Fibroblast of lung (primary cell): ENCODE data around the gene SPINK5. TPM values are rescaled to one million over a fixed set of nuclear protein-coding genes. Genes with fewer than 3 reads are reported as not detected.

Experiments
- DNase-seq, 2 donors: peaks; one replicate each; pipeline versions ENCODE4 v3.0.0 to v3.0.0-alpha.2; 2010; ENCODE audit warnings: low read depth in 2 of 2
- H2AFZ ChIP-seq: 2 replicates; pipeline ENCODE4 v1.5.1; 2012; ENCODE audit warnings: low read length, control low read depth, inconsistent platforms
- H3K27ac ChIP-seq: 2 replicates; pipeline ENCODE4 v1.5.1; 2011; ENCODE audit warnings: low read length, control low read depth; ENCODE audit not compliant: insufficient read depth
- H3K27me3 ChIP-seq: 2 replicates; pipeline ENCODE4 v1.5.1; 2011; ENCODE audit warnings: mild to moderate bottlenecking, low read length; ENCODE audit not compliant: control insufficient read depth, insufficient read depth
- H3K36me3 ChIP-seq: 2 replicates; pipeline ENCODE4 v1.5.1; 2011; ENCODE audit warnings: low read length; ENCODE audit not compliant: control insufficient read depth, insufficient read depth
- H3K4me1 ChIP-seq: 2 replicates; pipeline ENCODE4 v1.5.1; 2011; ENCODE audit warnings: low read length; ENCODE audit not compliant: control insufficient read depth, insufficient read depth; ENCODE audit errors: extremely low read depth
- H3K4me2 ChIP-seq: 2 replicates; pipeline ENCODE4 v1.5.1; 2011; ENCODE audit warnings: low read length, control low read depth; ENCODE audit not compliant: insufficient read depth; ENCODE audit errors: extremely low read depth
- H3K4me3 ChIP-seq, 4 experiments: fragments of 200-600 bp in 1 of 4; sonication (generic) in 1 of 4; replicated peaks in 1 of 4; 2 replicates each; pipeline ENCODE4 v1.5.1; 2011 to 2016; ENCODE audit warnings: low read length in 4 of 4, low read depth in 3 of 4, mild to moderate bottlenecking in 3 of 4, control low read depth in 2 of 4, inconsistent platforms in 1 of 4, mixed read lengths in 1 of 4; ENCODE audit not compliant: insufficient read depth in 1 of 4; ENCODE audit errors: control extremely low read depth in 1 of 4
- H3K79me2 ChIP-seq: 2 replicates; pipeline ENCODE4 v1.5.1; 2012; ENCODE audit warnings: mild to moderate bottlenecking, low read length, inconsistent platforms; ENCODE audit not compliant: control insufficient read depth, insufficient read depth
- H3K9ac ChIP-seq: 2 replicates; pipeline ENCODE4 v1.5.1; 2011; ENCODE audit warnings: mild to moderate bottlenecking, low read length, control low read depth; ENCODE audit not compliant: insufficient read depth
- H3K9me3 ChIP-seq: 2 replicates; pipeline ENCODE4 v1.5.1; 2012; ENCODE audit warnings: low read depth, low read length; ENCODE audit not compliant: control insufficient read depth, insufficient read depth
- H4K20me1 ChIP-seq: 2 replicates; pipeline ENCODE4 v1.5.1; 2011; ENCODE audit warnings: low read length; ENCODE audit not compliant: control insufficient read depth, insufficient read depth; ENCODE audit errors: extremely low read depth
- EZH2 ChIP-seq: IDR thresholded peaks from 2 replicates; pipeline ENCODE4 v1.5.1; 2012; ENCODE audit warnings: low read length, control low read depth, mild to moderate bottlenecking; ENCODE audit errors: missing control alignments
- polyA plus RNA-seq, 2 donors: library from polyadenylated mRNA; depleted of rRNA in 1 of 2; stranded (reverse) in 1 of 2; unstranded in 1 of 2; fragments of >200 nt; gene quantifications; 2 replicates each; pipeline ENCODE4 v1.2.1, GENCODE V29; 2011 to 2012; ENCODE audit warnings: missing spikeins in 1 of 2
- total RNA-seq: library from RNA; depleted of rRNA; stranded (reverse); fragments of >200 nt; gene quantifications from 2 replicates; pipeline ENCODE4 v1.2.1, GENCODE V29; 2014
- TF ChIP-seq, protein P1 (sequence below), 2 donors: IDR thresholded peaks in 1 of 2; conservative IDR thresholded peaks in 1 of 2; 1 replicate in 1 of 2; 2 replicates in 1 of 2; pipeline ENCODE4 v1.5.1; 2011 to 2012; ENCODE audit warnings: low read length in 2 of 2, control low read depth in 1 of 2, inconsistent platforms in 1 of 2, low read depth in 1 of 2, mild to moderate bottlenecking in 1 of 2

The SPINK5 gene
- total and polyA plus RNA-seq, 2 donors (not counting 1 experiment from before 2014, with no cell fraction given) = not detected

DNA sequence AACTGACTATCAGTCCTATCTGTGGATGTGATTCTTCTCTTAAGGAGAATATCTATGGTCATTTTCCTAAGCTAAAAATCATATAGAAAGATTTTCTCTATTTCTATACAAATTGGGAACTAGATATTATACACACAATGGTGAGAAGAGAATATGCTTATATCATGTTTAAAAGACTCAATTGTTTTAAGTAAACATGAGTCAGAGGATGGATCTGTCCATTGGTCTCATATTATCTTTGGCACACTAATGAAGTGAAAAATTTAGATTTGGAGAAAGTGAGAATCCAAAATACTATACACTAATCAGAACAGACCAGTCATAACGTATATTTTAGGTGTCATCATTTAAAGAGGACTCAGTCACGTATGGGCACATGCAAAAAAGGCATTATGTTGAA is 88.1 kb downstream of the SPINK5 start:
- Histone ChIP-seq H3K79me2 (no peaks in the 10 kb centered on the region), H3K27me3 (no peaks in the 10 kb centered on the region), H3K9me3 (no peaks in the 10 kb centered on the region), H4K20me1 (no peaks in the 10 kb centered on the region), H3K36me3 (no peaks in the 10 kb centered on the region), H2AFZ (no peak overlapping the region), H3K4me3 (no peak overlapping the region), H3K4me1 (no peaks in the 10 kb centered on the region), H3K27ac (no peak overlapping the region), H3K4me2 (no peak overlapping the region), H3K9ac (no peak overlapping the region)
- no peak for DNase-seq
- TF ChIP-seq, protein P1, sequence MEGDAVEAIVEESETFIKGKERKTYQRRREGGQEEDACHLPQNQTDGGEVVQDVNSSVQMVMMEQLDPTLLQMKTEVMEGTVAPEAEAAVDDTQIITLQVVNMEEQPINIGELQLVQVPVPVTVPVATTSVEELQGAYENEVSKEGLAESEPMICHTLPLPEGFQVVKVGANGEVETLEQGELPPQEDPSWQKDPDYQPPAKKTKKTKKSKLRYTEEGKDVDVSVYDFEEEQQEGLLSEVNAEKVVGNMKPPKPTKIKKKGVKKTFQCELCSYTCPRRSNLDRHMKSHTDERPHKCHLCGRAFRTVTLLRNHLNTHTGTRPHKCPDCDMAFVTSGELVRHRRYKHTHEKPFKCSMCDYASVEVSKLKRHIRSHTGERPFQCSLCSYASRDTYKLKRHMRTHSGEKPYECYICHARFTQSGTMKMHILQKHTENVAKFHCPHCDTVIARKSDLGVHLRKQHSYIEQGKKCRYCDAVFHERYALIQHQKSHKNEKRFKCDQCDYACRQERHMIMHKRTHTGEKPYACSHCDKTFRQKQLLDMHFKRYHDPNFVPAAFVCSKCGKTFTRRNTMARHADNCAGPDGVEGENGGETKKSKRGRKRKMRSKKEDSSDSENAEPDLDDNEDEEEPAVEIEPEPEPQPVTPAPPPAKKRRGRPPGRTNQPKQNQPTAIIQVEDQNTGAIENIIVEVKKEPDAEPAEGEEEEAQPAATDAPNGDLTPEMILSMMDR (conservative IDR thresholded peaks at IDR 0.05 in 1 of 2, IDR thresholded peaks at IDR 0.05 in 1 of 2; ENCODE audit: low read depth in 1 of 2, low read length in 2 of 2) = no peak
- no peak for TF ChIP-seq EZH2

DNA sequence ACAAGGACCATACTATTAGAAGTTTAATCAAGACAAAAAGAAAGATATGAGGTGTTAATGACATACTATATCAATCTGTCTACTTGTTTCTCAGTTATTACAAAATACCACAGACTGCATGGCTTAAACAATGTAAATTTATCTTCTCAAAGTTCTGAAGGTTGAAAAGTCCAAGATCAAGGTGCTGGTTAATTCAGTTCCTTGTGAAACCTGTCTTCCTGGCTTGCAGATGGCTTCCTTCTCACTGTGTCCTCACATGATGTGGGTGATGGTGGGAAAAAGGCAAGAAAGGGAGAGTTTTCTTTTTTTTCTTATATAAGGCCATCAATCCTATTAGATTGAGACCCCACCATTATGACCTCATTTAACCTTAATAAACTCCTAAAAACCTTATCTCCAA is 89.0 kb downstream of the SPINK5 start:
- Histone ChIP-seq H3K9ac (no peak overlapping the region), H3K4me3 (no peak overlapping the region), H3K27me3 (no peaks in the 10 kb centered on the region), H4K20me1 (no peaks in the 10 kb centered on the region), H3K27ac (no peak overlapping the region), H3K9me3 (no peaks in the 10 kb centered on the region), H2AFZ (no peak overlapping the region), H3K79me2 (no peaks in the 10 kb centered on the region), H3K36me3 (no peaks in the 10 kb centered on the region), H3K4me2 (no peak overlapping the region), H3K4me1 (no peaks in the 10 kb centered on the region)
- TF ChIP-seq, protein P1 (conservative IDR thresholded peaks at IDR 0.05 in 1 of 2, IDR thresholded peaks at IDR 0.05 in 1 of 2; ENCODE audit: low read depth in 1 of 2, low read length in 2 of 2) = no peak
- TF ChIP-seq EZH2 = no peak
- no peak for DNase-seq

DNA sequence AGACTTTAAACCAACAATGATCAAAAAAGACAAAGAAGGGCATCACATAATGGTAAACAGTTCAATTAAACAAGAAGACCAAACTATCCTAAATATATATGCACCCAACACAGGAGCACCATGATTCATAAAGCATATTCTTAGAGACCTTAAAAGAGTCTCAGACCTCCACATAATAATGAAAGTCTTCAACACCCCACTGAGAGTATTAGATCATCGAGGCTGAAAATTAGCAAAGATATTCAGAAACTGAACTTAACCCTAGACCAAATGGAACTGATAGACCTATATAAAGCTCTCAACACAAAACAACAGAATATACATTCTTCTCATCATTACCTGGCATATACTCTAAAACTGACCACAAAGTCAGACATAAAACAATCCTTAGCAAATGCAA is 92.8 kb downstream of the SPINK5 start:
- Histone ChIP-seq H3K9me3 (no peaks in the 10 kb centered on the region), H3K4me3 (no peak overlapping the region), H3K4me2 (no peak overlapping the region), H3K36me3 (no peaks in the 10 kb centered on the region), H3K9ac (no peak overlapping the region), H3K27me3 (no peaks in the 10 kb centered on the region), H2AFZ (no peak overlapping the region), H3K79me2 (no peaks in the 10 kb centered on the region), H4K20me1 (no peaks in the 10 kb centered on the region), H3K4me1 (no peaks in the 10 kb centered on the region), H3K27ac (no peak overlapping the region)
- TF ChIP-seq, protein P1 (conservative IDR thresholded peaks at IDR 0.05 in 1 of 2, IDR thresholded peaks at IDR 0.05 in 1 of 2; ENCODE audit: low read depth in 1 of 2, low read length in 2 of 2) = no peak
- TF ChIP-seq EZH2 = no peak
- DNase-seq = no peak
